ENCODE data around the gene KLF13. TPM values are rescaled to one million over a fixed set of nuclear protein-coding genes. Genes with fewer than 3 reads are reported as not detected.

The KLF13 gene
- total and polyA plus RNA-seq, 4 donors: 27.2 to 58.7 (median 33.6) TPM

GRCh38 chr15:31330836-31331235, 4.2 kb downstream of the KLF13 start:
- ATAC-seq (ENCODE audit: low FRiP score) (no peak), DNase-seq (no peak)
- Histone ChIP-seq H3K9me3 (ENCODE audit: control insufficient read depth, low read length) (no peaks in the 10 kb centered on the region), H3K36me3 (ENCODE audit: control insufficient read depth in 1 of 2, insufficient read depth in 2 of 2, low read length in 1 of 2) (no peaks in the 10 kb centered on the region), H3K4me1 (ENCODE audit: control insufficient read depth in 1 of 2, insufficient read depth in 2 of 2, low read length in 2 of 2) (no peaks in the 10 kb centered on the region), H3K27ac (ENCODE audit: low read depth in 1 of 2, low read length in 2 of 2) (no peak overlapping the region), H3K27me3 (ENCODE audit: control insufficient read depth in 1 of 2, insufficient read depth in 2 of 2, low read length in 1 of 2) (no peaks in the 10 kb centered on the region), H3K4me3 (ENCODE audit: low read length in 2 of 2) (no peak overlapping the region)
- intact Hi-C loops (cut with DNase I): no loop called here
- WGBS, 2 donors: 32 to 46% methylated on average over 4 of the region's 4 CpGs

- intact Hi-C loops (cut with DNase I): no loop called here
- 92 to 93% methylated on average over 5 of the region's 5 CpGs for WGBS, 2 donors
- ATAC-seq (ENCODE audit: low FRiP score) (no peak), DNase-seq (no peak)
- Histone ChIP-seq H3K4me3 (ENCODE audit: low read length in 2 of 2) (no peak overlapping the region), H3K9me3 (ENCODE audit: control insufficient read depth, low read length) (no peaks in the 10 kb centered on the region), H3K27me3 (ENCODE audit: control insufficient read depth in 1 of 2, insufficient read depth in 2 of 2, low read length in 1 of 2) (no peaks in the 10 kb centered on the region), H3K27ac (ENCODE audit: low read depth in 1 of 2, low read length in 2 of 2) (no peak overlapping the region), H3K4me1 (ENCODE audit: control insufficient read depth in 1 of 2, insufficient read depth in 2 of 2, low read length in 2 of 2) (no peaks in the 10 kb centered on the region), H3K36me3 (ENCODE audit: control insufficient read depth in 1 of 2, insufficient read depth in 2 of 2, low read length in 1 of 2) (no peaks in the 10 kb centered on the region)
These were observed 4.8 kb downstream of the KLF13 start for GRCh38 chr15:31331389-31331788.

GRCh38 chr15:31332020-31332680, 5.5 kb downstream of the KLF13 start:
- DNase-seq (no peak), ATAC-seq (ENCODE audit: low FRiP score) (no peak)
- intact Hi-C loops (cut with DNase I): no loop called here
- Histone ChIP-seq H3K27me3 (ENCODE audit: control insufficient read depth in 1 of 2, insufficient read depth in 2 of 2, low read length in 1 of 2) (no peaks in the 10 kb centered on the region), H3K4me1 (ENCODE audit: control insufficient read depth in 1 of 2, insufficient read depth in 2 of 2, low read length in 2 of 2) (no peaks in the 10 kb centered on the region), H3K27ac (ENCODE audit: low read depth in 1 of 2, low read length in 2 of 2) (peak overlapping the region in 1 of 2 donors; percentile 12), H3K36me3 (ENCODE audit: control insufficient read depth in 1 of 2, insufficient read depth in 2 of 2, low read length in 1 of 2) (no peaks in the 10 kb centered on the region), H3K9me3 (ENCODE audit: control insufficient read depth, low read length) (no peaks in the 10 kb centered on the region), H3K4me3 (ENCODE audit: low read length in 2 of 2) (no peak overlapping the region)
- 73 to 74% methylated on average over 9 of the region's 9 CpGs for WGBS, 2 donors

- intact Hi-C loops (cut with DNase I): no loop called here
- no peak for ATAC-seq (ENCODE audit: low FRiP score)
- H3K27ac ChIP-seq (ENCODE audit: low read depth in 1 of 2, low read length in 2 of 2): peak overlapping the region in 1 of 2 donors; percentile 12
- H3K4me1 ChIP-seq (ENCODE audit: control insufficient read depth in 1 of 2, insufficient read depth in 2 of 2, low read length in 2 of 2): no peaks in the 10 kb centered on the region
- no peaks in the 10 kb centered on the region for H3K36me3 ChIP-seq (ENCODE audit: control insufficient read depth in 1 of 2, insufficient read depth in 2 of 2, low read length in 1 of 2)
- H3K4me3 ChIP-seq (ENCODE audit: low read length in 2 of 2): no peak overlapping the region
- DNase-seq: no peak
- H3K27me3 ChIP-seq (ENCODE audit: control insufficient read depth in 1 of 2, insufficient read depth in 2 of 2, low read length in 1 of 2): no peaks in the 10 kb centered on the region
- no peaks in the 10 kb centered on the region for H3K9me3 ChIP-seq (ENCODE audit: control insufficient read depth, low read length)
- WGBS, 2 donors: 96 to 97% methylated on average over 1 of the region's 1 CpG
These were observed 6.0 kb downstream of the KLF13 start for GRCh38 chr15:31332681-31333071.

GRCh38 chr15:31333119-31333518, 6.5 kb downstream of the KLF13 start:
- intact Hi-C loops (cut with DNase I): no loop called here
- ATAC-seq (ENCODE audit: low FRiP score) (no peak), DNase-seq (no peak)
- no peaks in the 10 kb centered on the region for H3K27me3 ChIP-seq (ENCODE audit: control insufficient read depth in 1 of 2, insufficient read depth in 2 of 2, low read length in 1 of 2)
- 89 to 92% methylated on average over 4 of the region's 4 CpGs for WGBS, 2 donors
- H3K36me3 ChIP-seq (ENCODE audit: control insufficient read depth in 1 of 2, insufficient read depth in 2 of 2, low read length in 1 of 2): no peaks in the 10 kb centered on the region
- H3K27ac ChIP-seq (ENCODE audit: low read depth in 1 of 2, low read length in 2 of 2): no peak overlapping the region
- H3K4me1 ChIP-seq (ENCODE audit: control insufficient read depth in 1 of 2, insufficient read depth in 2 of 2, low read length in 2 of 2): no peaks in the 10 kb centered on the region
- no peaks in the 10 kb centered on the region for H3K9me3 ChIP-seq (ENCODE audit: control insufficient read depth, low read length)
- no peak overlapping the region for H3K4me3 ChIP-seq (ENCODE audit: low read length in 2 of 2)

- Histone ChIP-seq H3K4me1 (ENCODE audit: control insufficient read depth in 1 of 2, insufficient read depth in 2 of 2, low read length in 2 of 2) (no peaks in the 10 kb centered on the region), H3K27me3 (ENCODE audit: control insufficient read depth in 1 of 2, insufficient read depth in 2 of 2, low read length in 1 of 2) (no peaks in the 10 kb centered on the region), H3K4me3 (ENCODE audit: low read length in 2 of 2) (no peak overlapping the region), H3K9me3 (ENCODE audit: control insufficient read depth, low read length) (no peaks in the 10 kb centered on the region), H3K27ac (ENCODE audit: low read depth in 1 of 2, low read length in 2 of 2) (no peak overlapping the region), H3K36me3 (ENCODE audit: control insufficient read depth in 1 of 2, insufficient read depth in 2 of 2, low read length in 1 of 2) (no peaks in the 10 kb centered on the region)
- ATAC-seq (ENCODE audit: low FRiP score) (no peak), DNase-seq (no peak)
- intact Hi-C loops (cut with DNase I): no loop called here
- 97% methylated on average over 3 of the region's 3 CpGs for WGBS, 2 donors
These were observed 7.2 kb downstream of the KLF13 start for GRCh38 chr15:31333820-31334219.

GRCh38 chr15:31335989-31336592, 9.5 kb downstream of the KLF13 start:
- DNase-seq: no peak
- Histone ChIP-seq H3K36me3 (ENCODE audit: control insufficient read depth in 1 of 2, insufficient read depth in 2 of 2, low read length in 1 of 2) (no peaks in the 10 kb centered on the region), H3K9me3 (ENCODE audit: control insufficient read depth, low read length) (no peaks in the 10 kb centered on the region), H3K27ac (ENCODE audit: low read depth in 1 of 2, low read length in 2 of 2) (no peak overlapping the region), H3K4me1 (ENCODE audit: control insufficient read depth in 1 of 2, insufficient read depth in 2 of 2, low read length in 2 of 2) (no peaks in the 10 kb centered on the region), H3K27me3 (ENCODE audit: control insufficient read depth in 1 of 2, insufficient read depth in 2 of 2, low read length in 1 of 2) (no peaks in the 10 kb centered on the region), H3K4me3 (ENCODE audit: low read length in 2 of 2) (no peak overlapping the region)
- intact Hi-C loops (cut with DNase I): no loop called here
- 83% methylated on average over 9 of the region's 9 CpGs for WGBS, 2 donors
- ATAC-seq (ENCODE audit: low FRiP score): no peak

GRCh38 chr15:31336593-31337295, 10.1 kb downstream of the KLF13 start:
- Histone ChIP-seq H3K36me3 (ENCODE audit: control insufficient read depth in 1 of 2, insufficient read depth in 2 of 2, low read length in 1 of 2) (no peaks in the 10 kb centered on the region), H3K4me1 (ENCODE audit: control insufficient read depth in 1 of 2, insufficient read depth in 2 of 2, low read length in 2 of 2) (no peaks in the 10 kb centered on the region), H3K4me3 (ENCODE audit: low read length in 2 of 2) (no peak overlapping the region), H3K27me3 (ENCODE audit: control insufficient read depth in 1 of 2, insufficient read depth in 2 of 2, low read length in 1 of 2) (no peaks in the 10 kb centered on the region), H3K27ac (ENCODE audit: low read depth in 1 of 2, low read length in 2 of 2) (no peak overlapping the region), H3K9me3 (ENCODE audit: control insufficient read depth, low read length) (no peaks in the 10 kb centered on the region)
- DNase-seq (no peak), ATAC-seq (ENCODE audit: low FRiP score) (no peak)
- intact Hi-C loops (cut with DNase I): no loop called here
- 78 to 81% methylated on average over 13 of the region's 13 CpGs for WGBS, 2 donors
